ENCODE data around the gene CNOT3.

Gene CNOT3

DNA sequence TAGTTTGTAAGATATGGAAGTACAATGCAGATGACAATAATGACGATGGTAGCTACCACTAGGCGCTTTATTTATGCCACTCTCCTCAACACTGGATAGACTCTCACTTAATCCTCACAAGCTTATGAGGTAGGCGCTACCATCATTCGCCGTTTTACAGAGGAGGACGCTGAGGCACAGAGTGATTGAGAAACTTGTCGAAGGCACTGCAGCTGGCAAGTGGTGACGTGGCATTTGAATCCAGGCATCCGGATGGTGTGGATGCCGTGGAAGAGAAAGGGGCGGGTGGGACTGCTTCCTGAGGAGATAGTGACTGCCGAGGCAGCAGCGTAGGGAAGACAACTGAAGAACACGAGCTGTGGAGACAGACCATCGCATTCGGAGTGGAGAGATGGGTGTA is 61.8 kb downstream of the CNOT3 start:
- no peak for DNase-seq

DNA sequence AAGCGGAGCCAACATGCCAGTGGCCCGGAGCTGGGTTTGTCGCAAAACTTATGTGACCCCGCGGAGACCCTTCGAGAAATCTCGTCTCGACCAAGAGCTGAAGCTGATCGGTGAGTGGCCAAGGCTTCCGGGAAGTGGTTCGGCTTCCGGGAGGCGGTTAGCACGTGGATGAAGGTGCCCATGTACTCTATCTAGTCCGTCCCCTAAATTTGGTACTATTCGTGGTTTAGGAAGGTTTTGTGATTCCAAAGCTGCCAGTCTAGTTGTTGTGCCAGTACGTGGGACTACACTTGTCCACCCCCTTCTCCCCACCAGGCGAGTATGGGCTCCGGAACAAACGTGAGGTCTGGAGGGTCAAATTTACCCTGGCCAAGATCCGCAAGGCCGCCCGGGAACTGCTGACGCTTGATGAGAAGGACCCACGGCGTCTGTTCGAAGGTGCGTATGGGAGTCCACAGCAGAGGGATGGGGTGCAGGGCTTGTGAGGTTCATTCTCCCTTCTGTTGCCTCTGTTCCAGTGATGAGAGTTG is 63.7 kb downstream of the CNOT3 start:
- no peak for DNase-seq

DNA sequence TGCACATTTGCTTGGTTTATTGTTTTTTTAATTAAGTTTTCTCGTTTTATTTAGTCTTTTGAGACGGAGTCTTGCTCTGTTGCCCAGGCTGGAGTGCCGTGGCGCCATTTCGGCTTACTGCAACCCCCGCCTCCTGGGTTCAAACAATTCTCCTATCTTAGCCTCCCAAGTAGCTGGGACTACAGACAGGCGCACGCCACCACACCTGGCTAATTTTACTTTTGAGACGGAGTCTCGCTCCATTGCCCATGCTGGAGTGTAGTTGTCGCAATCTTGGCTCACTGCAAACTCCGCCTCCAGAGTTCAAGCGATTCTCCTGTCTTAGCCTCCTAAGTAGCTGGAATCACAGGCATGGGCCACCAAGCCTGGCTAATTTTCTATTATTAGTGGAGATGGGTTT is 64.4 kb downstream of the CNOT3 start:
- DNase-seq: no peak

DNA sequence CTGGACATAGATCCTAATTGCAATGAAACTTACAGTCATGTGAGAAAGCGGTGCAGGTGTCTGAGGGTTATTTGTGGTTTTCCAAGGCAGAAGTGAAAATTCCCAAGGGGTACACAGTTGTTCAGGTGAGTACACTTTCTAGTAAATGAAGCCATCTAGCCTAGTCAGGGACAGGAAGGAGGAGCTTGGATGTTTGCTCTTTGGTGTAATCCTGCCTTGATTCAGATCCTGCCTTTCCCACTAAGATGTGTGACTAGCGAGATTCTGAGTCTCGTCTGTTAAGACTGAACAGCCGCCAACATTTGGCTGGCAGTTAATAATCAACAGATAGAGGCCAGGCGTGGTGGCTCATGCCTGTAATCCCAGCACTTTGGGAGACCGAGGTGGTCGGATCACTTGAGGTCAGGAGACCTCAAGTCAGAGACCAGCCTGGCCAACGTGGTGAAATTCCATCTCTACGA is 65.6 kb downstream of the CNOT3 start:
- no peak for DNase-seq

DNA sequence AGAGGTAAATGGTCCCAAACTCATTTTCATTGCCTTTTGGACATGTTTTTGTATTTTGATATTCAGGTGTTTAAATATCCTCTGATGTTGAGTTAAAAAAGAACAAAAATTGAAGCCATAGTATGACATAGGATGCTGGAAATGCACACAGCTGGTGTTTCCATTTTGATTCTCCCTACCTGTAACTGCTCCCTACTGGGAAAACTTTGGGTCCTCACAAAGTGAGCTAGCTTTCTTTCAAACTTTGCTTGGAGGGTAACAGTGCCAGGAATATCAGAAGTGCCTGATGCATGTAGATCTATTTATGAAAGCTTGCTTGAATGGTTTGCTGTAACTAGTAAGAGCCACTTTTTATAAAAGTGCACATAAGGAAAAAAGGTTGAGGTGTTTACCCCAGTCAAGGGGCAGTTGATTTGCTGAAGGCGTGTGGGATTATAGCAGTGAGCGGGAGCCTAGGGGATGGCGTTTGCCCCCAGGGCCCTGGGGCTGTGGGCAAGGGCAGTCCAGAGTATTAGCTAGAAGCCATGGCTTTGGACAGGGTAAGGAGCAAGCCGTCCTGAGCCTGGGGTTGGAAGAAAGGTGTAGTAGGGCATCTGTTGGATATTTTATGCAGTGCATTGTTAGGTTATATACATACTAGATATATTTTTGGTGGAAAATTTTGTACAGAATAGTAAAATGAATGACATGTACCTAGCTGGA is 67.4 kb downstream of the CNOT3 start:
- DNase-seq: no peak
